Spleen (tissue), 7 donors: ENCODE results near the gene HOXD10.

Experiments
- POLR2A ChIP-seq, 3 donors: fragments of 450-650 bp; IDR thresholded peaks; one replicate each; pipeline ENCODE4 v1.5.1; 2017; ENCODE audit warnings: antibody characterized with exemption in 3 of 3, mild to moderate bottlenecking in 1 of 3
- POLR2AphosphoS5 ChIP-seq, 3 donors: sonication (generic); formaldehyde crosslinking; IDR thresholded peaks; one replicate each; pipeline ENCODE4 v1.5.1; 2017; ENCODE audit warnings: antibody characterized with exemption in 3 of 3
- TF ChIP-seq, protein P1 (sequence below), 11 experiments: fragments of 200-600 bp in 7 of 11; fragments of 450-650 bp in 4 of 11; sonication (generic) in 4 of 11; IDR thresholded peaks in 8 of 11; conservative IDR thresholded peaks in 3 of 11; 1 replicate in 7 of 11; 2 replicates in 4 of 11; pipeline versions ENCODE4 v1.4.0 to v1.8.0; 2016 to 2021; ENCODE audit warnings: antibody characterized with exemption in 11 of 11, inconsistent platforms in 4 of 11, mild to moderate bottlenecking in 1 of 11
- donor health status: DM: no; HTN: no; CAD: no; lungs with moderate emphysema.
- donor health status: DM: no; HTN: no; CAD: no.
- donor health status: DM: no; HTN: no; CAD: no.

- TF ChIP-seq, protein P1, sequence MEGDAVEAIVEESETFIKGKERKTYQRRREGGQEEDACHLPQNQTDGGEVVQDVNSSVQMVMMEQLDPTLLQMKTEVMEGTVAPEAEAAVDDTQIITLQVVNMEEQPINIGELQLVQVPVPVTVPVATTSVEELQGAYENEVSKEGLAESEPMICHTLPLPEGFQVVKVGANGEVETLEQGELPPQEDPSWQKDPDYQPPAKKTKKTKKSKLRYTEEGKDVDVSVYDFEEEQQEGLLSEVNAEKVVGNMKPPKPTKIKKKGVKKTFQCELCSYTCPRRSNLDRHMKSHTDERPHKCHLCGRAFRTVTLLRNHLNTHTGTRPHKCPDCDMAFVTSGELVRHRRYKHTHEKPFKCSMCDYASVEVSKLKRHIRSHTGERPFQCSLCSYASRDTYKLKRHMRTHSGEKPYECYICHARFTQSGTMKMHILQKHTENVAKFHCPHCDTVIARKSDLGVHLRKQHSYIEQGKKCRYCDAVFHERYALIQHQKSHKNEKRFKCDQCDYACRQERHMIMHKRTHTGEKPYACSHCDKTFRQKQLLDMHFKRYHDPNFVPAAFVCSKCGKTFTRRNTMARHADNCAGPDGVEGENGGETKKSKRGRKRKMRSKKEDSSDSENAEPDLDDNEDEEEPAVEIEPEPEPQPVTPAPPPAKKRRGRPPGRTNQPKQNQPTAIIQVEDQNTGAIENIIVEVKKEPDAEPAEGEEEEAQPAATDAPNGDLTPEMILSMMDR (IDR thresholded peaks at IDR 0.05 in 8 of 11, conservative IDR thresholded peaks at IDR 0.05 in 3 of 11): no peak
- TF ChIP-seq POLR2A (IDR thresholded peaks at IDR 0.05) (no peak), POLR2AphosphoS5 (IDR thresholded peaks at IDR 0.05) (no peak)
Observed at GRCh38 chr2:176072292-176072669, 44.3 kb upstream of the HOXD10 start.
